ENCODE results near the gene SART1.
"Not testable (repeated sequence)": the region's sequence is repeated elsewhere in the genome, so short reads cannot be mapped to it uniquely, and the experiment has no call there.

The SART1 gene

GRCh38 chr11:65945430-65945911 lies 16.1 kb upstream of the SART1 start, which contains the start of gene TSGA10IP:
Gene TSGA10IP, plus strand, starts transcription at chr11:65945480. Its CDS starts 196 bp downstream, at chr11:65945676.
- no peak for DNase-seq
- TF ChIP-seq POLR2A (IDR thresholded peaks at IDR 0.05; ENCODE audit: low read length) (no peak), GATA1 (IDR thresholded peaks at IDR 0.05; ENCODE audit: low read depth, low read length) (no peak)

GRCh38 chr11:65945941-65946558 lies 15.5 kb upstream of the SART1 start:
- no peak for DNase-seq
- TF ChIP-seq POLR2A (IDR thresholded peaks at IDR 0.05; ENCODE audit: low read length) = no peak
- no peak for TF ChIP-seq GATA1 (IDR thresholded peaks at IDR 0.05; ENCODE audit: low read depth, low read length)

- TF ChIP-seq GATA1 (IDR thresholded peaks at IDR 0.05; ENCODE audit: low read depth, low read length) (no peak), POLR2A (IDR thresholded peaks at IDR 0.05; ENCODE audit: low read length) (no peak)
- DNase-seq = no peak
Measured at GRCh38 chr11:65946655-65947054, 14.9 kb upstream of the SART1 start.

- no peak for DNase-seq
- TF ChIP-seq GATA1 (IDR thresholded peaks at IDR 0.05; ENCODE audit: low read depth, low read length) (no peak), POLR2A (IDR thresholded peaks at IDR 0.05; ENCODE audit: low read length) (no peak)
Measured at GRCh38 chr11:65947133-65947532, 14.4 kb upstream of the SART1 start.

GRCh38 chr11:65947603-65948125 lies 13.9 kb upstream of the SART1 start:
- DNase-seq = no peak
- TF ChIP-seq GATA1 (IDR thresholded peaks at IDR 0.05; ENCODE audit: low read depth, low read length) (no peak), POLR2A (IDR thresholded peaks at IDR 0.05; ENCODE audit: low read length) (no peak)

- DNase-seq = not testable (repeated sequence)
Measured at GRCh38 chr11:65950711-65951110, 10.8 kb upstream of the SART1 start.

GRCh38 chr11:65951641-65952040 lies 9.9 kb upstream of the SART1 start:
- not testable (repeated sequence) for DNase-seq

- DNase-seq = no peak
- TF ChIP-seq POLR2A (IDR thresholded peaks at IDR 0.05; ENCODE audit: low read length) (no peak), GATA1 (IDR thresholded peaks at IDR 0.05; ENCODE audit: low read depth, low read length) (no peak)
Measured at GRCh38 chr11:65952052-65952521, 9.4 kb upstream of the SART1 start.

GRCh38 chr11:65953471-65953870 lies 8.1 kb upstream of the SART1 start:
- DNase-seq = no peak
- no peak for TF ChIP-seq POLR2A (IDR thresholded peaks at IDR 0.05; ENCODE audit: low read length)
- TF ChIP-seq GATA1 (IDR thresholded peaks at IDR 0.05; ENCODE audit: low read depth, low read length) = no peak

- DNase-seq = no peak
- no peak for TF ChIP-seq POLR2A (IDR thresholded peaks at IDR 0.05; ENCODE audit: low read length)
- TF ChIP-seq GATA1 (IDR thresholded peaks at IDR 0.05; ENCODE audit: low read depth, low read length) = no peak
Measured at GRCh38 chr11:65954771-65955170, 6.8 kb upstream of the SART1 start.

- TF ChIP-seq GATA1 (IDR thresholded peaks at IDR 0.05; ENCODE audit: low read depth, low read length) = no peak
- no peak for TF ChIP-seq POLR2A (IDR thresholded peaks at IDR 0.05; ENCODE audit: low read length)
- DNase-seq = no peak
Measured at GRCh38 chr11:65958291-65958690, 3.2 kb upstream of the SART1 start.

GRCh38 chr11:65958774-65959420 lies 2.6 kb upstream of the SART1 start:
- no peak for DNase-seq
- TF ChIP-seq GATA1 (IDR thresholded peaks at IDR 0.05; ENCODE audit: low read depth, low read length) (no peak), POLR2A (IDR thresholded peaks at IDR 0.05; ENCODE audit: low read length) (no peak)

- TF ChIP-seq POLR2A (IDR thresholded peaks at IDR 0.05; ENCODE audit: low read length) (no peak), GATA1 (IDR thresholded peaks at IDR 0.05; ENCODE audit: low read depth, low read length) (no peak)
- no peak for DNase-seq
Measured at GRCh38 chr11:65960824-65961266, 689 bp upstream of the SART1 start.

- DNase-seq = no peak
- no peak for TF ChIP-seq POLR2A (IDR thresholded peaks at IDR 0.05; ENCODE audit: low read length)
- TF ChIP-seq GATA1 (IDR thresholded peaks at IDR 0.05; ENCODE audit: low read depth, low read length) = no peak
Measured at GRCh38 chr11:65962141-65962564, 619 bp downstream of the SART1 start.

- TF ChIP-seq POLR2A (IDR thresholded peaks at IDR 0.05; ENCODE audit: low read length) (no peak), GATA1 (IDR thresholded peaks at IDR 0.05; ENCODE audit: low read depth, low read length) (no peak)
- DNase-seq = no peak
Measured at GRCh38 chr11:65964906-65965305, 3.4 kb downstream of the SART1 start.
